Right lobe of liver (tissue), 6 donors: Measurements from ENCODE around the gene ZNF511. TPM values are rescaled to one million over a fixed set of nuclear protein-coding genes. Genes with fewer than 3 reads are reported as not detected.

ENCODE experiments used
- ATAC-seq, 4 donors: fragments of 200-7000 bp; cut with Tn5 transposase; one replicate each; pipeline ENCODE4 v1.9.1; 2020; ENCODE audit warnings: mild to moderate bottlenecking in 4 of 4, moderate library complexity in 4 of 4
- DNase-seq, 3 donors: peaks; one replicate each; pipeline ENCODE4 v3.0.0-alpha.2; 2020
- H3K27ac ChIP-seq, 3 donors: fragments of 200-600 bp; one replicate each; pipeline ENCODE4 v1.8.0; 2022
- H3K27me3 ChIP-seq, 2 donors: fragments of 200-600 bp; one replicate each; pipeline ENCODE4 v1.8.0; 2022
- H3K36me3 ChIP-seq, 4 donors: fragments of 200-600 bp; sonication (generic) in 1 of 4; one replicate each; pipeline versions ENCODE4 v1.5.1 to v1.8.0; 2017 to 2022; ENCODE audit warnings: control low read depth in 1 of 4
- H3K4me1 ChIP-seq, 4 donors: fragments of 200-600 bp; sonication (generic) in 1 of 4; one replicate each; pipeline versions ENCODE4 v1.5.1 to v1.8.0; 2017 to 2022; ENCODE audit warnings: control low read depth in 1 of 4
- H3K4me3 ChIP-seq, 3 donors: fragments of 200-600 bp; one replicate each; pipeline ENCODE4 v1.8.0; 2022
- H3K9me3 ChIP-seq, 4 donors: fragments of 200-600 bp; sonication (generic) in 1 of 4; one replicate each; pipeline versions ENCODE4 v1.5.1 to v1.8.0; 2017 to 2022; ENCODE audit warnings: control low read depth in 1 of 4
- POLR2A ChIP-seq: fragments of 450-650 bp; IDR thresholded peaks from one replicate; pipeline ENCODE4 v1.6.1; 2017; ENCODE audit warnings: antibody characterized with exemption, mild to moderate bottlenecking
- WGBS: methylation state at CpG from one replicate; pipeline ENCODE4 v1.1.6; 2018; ENCODE audit warnings: low coverage, low lambda C conversion rate; ENCODE audit not compliant: insufficient coverage; ENCODE audit errors: missing lambda C conversion rate; 5-methylcytosine and 5-hydroxymethylcytosine counted together
- intact Hi-C, 2 donors: fragments of 100-400 bp; cut with DNase I; formaldehyde crosslinking; loops; one replicate each; pipeline versions ENCODE4 v1.11.2 to v1.14.1; 2022
- total RNA-seq, 6 experiments: library from RNA; depleted of rRNA in 2 of 6; stranded (reverse); fragments of >200 nt in 2 of 6; fragmentation: NEBNext Ultra II Directional in 3 of 6; extraction: Animal tissue kit (Norgen Biotek cat#: 25700) in 3 of 6; gene quantifications; one replicate each; pipeline versions ENCODE4 v1.1.0 to v1.2.4, GENCODE V29; 2016 to 2023
- TF ChIP-seq, protein P1 (sequence below), 4 donors: fragments of 200-600 bp in 3 of 4; fragments of 450-650 bp in 1 of 4; IDR thresholded peaks; one replicate each; pipeline versions ENCODE4 v1.5.1 to v1.8.0; 2016 to 2022; ENCODE audit warnings: antibody characterized with exemption in 4 of 4, mild to moderate bottlenecking in 2 of 4
- donor health status: DM: no; HTN: yes; CAD: no.
- donor health status: DM: no; HTN: no; CAD: no.
- donor health status: DM: no; HTN: no; CAD: no.
- donor health status: DM: no; HTN: yes; CAD: no.
- donor health status: DM: no; HTN: yes; CAD: no.

The ZNF511 gene
- total RNA-seq, 6 experiments from 2014 or later = 17.4 to 30.2 (median 25.9) TPM

DNA sequence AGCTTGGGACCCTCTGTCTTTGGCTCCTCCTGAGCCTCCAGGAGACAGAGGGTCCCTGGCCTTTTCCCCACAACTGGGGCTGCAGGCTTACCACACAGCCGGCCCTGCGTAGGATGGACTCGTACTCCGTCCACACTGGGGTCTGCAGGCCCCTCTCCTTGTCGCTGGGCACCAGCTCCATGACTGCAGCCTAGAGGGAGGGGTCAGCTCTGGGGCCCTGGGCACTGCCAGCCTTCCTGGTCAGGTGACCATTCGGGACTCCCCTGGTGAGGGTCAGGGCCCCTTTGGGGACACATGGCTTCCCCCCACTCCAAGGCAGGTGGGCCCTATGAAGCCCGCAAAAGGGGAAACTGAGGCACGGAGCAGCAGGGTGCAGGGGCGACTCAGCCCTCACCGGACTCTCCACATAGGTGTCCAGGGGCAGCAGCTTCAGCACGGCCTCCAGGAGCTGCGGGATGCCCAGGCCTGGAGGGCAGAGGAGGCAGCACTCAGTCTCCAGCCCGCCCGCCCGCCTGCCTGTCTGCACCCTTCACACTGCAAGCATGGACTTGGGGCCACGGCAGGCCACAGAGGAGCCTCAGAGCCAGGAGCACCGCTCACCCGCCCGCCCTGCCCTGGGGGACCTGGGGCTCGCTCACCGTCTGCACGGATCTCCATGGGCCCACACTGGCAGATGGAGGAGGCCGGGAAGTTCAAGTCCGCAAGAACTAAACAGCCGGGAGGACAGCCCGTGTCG is 48.0 kb downstream of the ZNF511 start:
- Histone ChIP-seq H3K4me3 (peak overlapping the region; percentile 72 to 94 (median 79)), H3K27ac (peak overlapping the region; percentile 57 to 82 (median 68)), H3K4me1 (peaks cover 0 to 81% (median 37%) of the 10 kb centered on the region in 4 donors), H3K36me3 (peaks cover 0 to 4% (median 0%) of the 10 kb centered on the region in 4 donors), H3K27me3 (no peaks in the 10 kb centered on the region), H3K9me3 (no peaks in the 10 kb centered on the region)
- TF ChIP-seq, protein P1, sequence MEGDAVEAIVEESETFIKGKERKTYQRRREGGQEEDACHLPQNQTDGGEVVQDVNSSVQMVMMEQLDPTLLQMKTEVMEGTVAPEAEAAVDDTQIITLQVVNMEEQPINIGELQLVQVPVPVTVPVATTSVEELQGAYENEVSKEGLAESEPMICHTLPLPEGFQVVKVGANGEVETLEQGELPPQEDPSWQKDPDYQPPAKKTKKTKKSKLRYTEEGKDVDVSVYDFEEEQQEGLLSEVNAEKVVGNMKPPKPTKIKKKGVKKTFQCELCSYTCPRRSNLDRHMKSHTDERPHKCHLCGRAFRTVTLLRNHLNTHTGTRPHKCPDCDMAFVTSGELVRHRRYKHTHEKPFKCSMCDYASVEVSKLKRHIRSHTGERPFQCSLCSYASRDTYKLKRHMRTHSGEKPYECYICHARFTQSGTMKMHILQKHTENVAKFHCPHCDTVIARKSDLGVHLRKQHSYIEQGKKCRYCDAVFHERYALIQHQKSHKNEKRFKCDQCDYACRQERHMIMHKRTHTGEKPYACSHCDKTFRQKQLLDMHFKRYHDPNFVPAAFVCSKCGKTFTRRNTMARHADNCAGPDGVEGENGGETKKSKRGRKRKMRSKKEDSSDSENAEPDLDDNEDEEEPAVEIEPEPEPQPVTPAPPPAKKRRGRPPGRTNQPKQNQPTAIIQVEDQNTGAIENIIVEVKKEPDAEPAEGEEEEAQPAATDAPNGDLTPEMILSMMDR (IDR thresholded peaks at IDR 0.05) = no peak
- TF ChIP-seq POLR2A = no peak
- no peak for DNase-seq
- intact Hi-C loops = no loop called here
- WGBS = 7% methylated on average over 9 of the region's 27 CpGs
- ATAC-seq = no peak

DNA sequence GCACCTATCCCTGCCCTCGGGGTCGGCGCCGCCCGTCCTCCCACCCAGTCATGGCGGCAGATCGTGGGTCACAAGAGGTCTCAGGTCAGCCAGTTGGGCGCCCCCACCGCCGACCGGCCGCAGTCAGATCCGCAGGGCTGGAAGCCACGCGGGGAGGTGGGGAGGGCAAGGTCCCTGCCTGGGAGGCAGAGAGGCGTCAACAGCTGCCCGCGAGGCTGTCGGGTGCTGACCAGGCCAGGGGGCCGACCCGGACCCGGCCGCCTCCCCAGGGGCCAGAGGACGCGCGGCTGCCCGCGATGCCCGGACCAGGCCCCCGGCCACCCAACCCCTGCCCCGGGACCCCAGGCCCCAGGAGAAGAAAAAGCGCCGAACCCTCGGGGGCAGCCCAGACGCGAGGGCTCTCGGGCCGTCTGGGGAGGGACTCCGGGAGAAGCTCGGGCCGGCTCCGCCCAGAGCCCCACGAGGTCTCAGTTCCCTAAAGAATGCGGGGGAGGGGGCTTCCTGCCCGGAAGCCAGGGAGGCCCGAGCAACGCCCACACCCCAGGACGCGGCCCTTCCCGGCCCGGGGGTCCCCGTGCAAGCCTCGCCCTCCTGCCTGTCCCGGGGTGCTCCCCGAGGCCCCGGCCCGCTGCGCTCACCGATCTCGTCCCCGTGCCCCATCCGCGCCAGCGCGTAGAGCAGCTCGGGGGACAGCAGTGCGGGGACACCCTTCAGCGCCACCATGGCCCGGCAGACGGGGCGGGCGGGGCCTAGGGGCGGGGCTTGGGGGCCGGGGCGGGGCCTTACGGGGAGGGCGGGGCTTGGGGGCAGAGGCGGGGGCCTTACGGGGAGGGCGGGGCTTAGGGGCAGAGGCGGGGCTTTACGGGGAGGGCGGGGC is 48.8 kb downstream of the ZNF511 start, which contains the start of gene FUOM:
Gene FUOM, minus strand, starts transcription at position 735 of the 877 bp plus-strand sequence. Its CDS starts 12 bp downstream, at position 723.
- DNase-seq = peak; percentile 79 to 89 (median 83)
- Histone ChIP-seq H3K27ac (peak within 1 kb of the TSS; percentile 65 to 85 (median 71)), H3K36me3 (peaks cover 0 to 8% (median 4%) of the 10 kb centered on the region in 4 donors), H3K9me3 (no peaks in the 10 kb centered on the region), H3K27me3 (no peaks in the 10 kb centered on the region), H3K4me1 (peaks cover 0 to 73% (median 33%) of the 10 kb centered on the region in 4 donors), H3K4me3 (peak within 1 kb of the TSS; percentile 72 to 94 (median 79))
- ATAC-seq = peak; percentile 45 to 66 (median 59)
- intact Hi-C loops = no loop called here
- 5% methylated on average over 7 of the region's 83 CpGs for WGBS
- no peak for TF ChIP-seq POLR2A
- TF ChIP-seq, protein P1 (IDR thresholded peaks at IDR 0.05) = peak in 1 of 4 donors; percentile 21

DNA sequence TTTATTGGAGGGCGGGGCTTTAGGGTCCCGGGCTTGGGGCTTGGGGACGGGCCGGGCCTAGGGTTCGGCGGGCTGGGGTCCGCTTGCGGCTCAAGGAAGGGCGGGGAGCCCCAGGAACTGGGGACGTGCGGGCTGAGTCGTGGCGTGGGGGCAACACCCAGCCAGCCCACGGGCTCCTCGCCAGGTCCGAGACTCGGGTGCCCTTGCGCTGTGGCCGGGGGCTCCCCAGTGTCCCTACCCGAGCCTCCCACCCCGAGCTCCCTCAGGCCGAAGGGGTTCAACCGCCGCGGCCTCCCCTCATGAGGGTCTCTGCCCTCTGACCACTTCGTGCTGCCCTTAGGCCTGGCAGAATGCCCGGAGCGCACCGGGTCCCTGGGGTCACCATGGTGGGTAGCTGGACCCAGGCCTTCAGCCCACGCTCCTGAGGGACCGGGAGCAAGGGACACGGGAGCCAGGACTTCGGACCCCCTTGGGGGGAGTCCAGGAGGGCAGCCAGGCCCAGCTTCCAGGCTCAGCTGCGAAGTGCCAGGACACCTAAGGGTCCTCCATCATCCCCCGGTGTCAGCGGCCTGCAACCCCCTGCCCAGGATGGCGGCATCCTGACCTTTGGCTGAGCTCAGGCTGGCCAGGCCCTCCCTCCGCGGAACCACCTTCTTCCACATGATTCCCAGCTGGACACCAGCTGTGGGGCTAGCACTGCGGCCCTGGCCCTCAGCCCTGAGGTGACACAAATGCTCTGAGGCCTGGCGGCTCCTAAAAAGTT is 49.6 kb downstream of the ZNF511 start:
- no peaks in the 10 kb centered on the region for H3K9me3 ChIP-seq
- peak; percentile 77 to 90 (median 86) for DNase-seq
- WGBS = 15% methylated on average over 7 of the region's 41 CpGs
- intact Hi-C loops = no loop called here
- H3K4me3 ChIP-seq = peak overlapping the region in 2 of 3 donors; percentile 72 to 94
- H3K27ac ChIP-seq = peak overlapping the region; percentile 65 to 85 (median 71)
- H3K36me3 ChIP-seq = peaks cover 0 to 14% (median 7%) of the 10 kb centered on the region in 4 donors
- ATAC-seq = peak; percentile 51 to 54 (median 53)
- H3K27me3 ChIP-seq = no peaks in the 10 kb centered on the region
- TF ChIP-seq, protein P1 (IDR thresholded peaks at IDR 0.05) = no peak
- TF ChIP-seq POLR2A = no peak
- peaks cover 0 to 65% (median 29%) of the 10 kb centered on the region in 4 donors for H3K4me1 ChIP-seq

DNA sequence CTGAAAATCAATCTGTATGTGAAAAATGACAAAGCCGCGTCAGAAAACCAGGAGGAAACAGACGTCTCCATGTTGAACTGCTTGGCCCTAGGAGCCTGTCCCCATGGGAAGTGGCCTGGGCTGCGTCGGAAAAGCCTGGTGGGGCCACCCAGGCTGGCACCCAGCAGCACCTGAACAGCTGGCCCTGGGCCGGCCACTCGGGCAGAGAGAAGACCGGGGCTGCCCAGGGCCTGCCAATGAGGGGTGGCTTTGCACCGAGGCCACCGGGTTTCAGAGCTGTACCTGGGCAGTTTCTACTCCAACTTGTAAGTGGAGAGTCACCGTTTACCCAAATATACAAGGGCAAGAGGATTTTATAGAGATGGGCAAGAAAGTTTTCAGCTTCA is 50.2 kb downstream of the ZNF511 start:
- intact Hi-C loops = no loop called here
- TF ChIP-seq, protein P1 (IDR thresholded peaks at IDR 0.05) = no peak
- TF ChIP-seq POLR2A = no peak
- peak overlapping the region; percentile 65 to 85 (median 71) for H3K27ac ChIP-seq
- 31% methylated on average over 7 of the region's 11 CpGs for WGBS
- peak; percentile 3 to 29 (median 13) for ATAC-seq
- H3K36me3 ChIP-seq = peaks cover 0 to 20% (median 10%) of the 10 kb centered on the region in 4 donors
- H3K27me3 ChIP-seq = no peaks in the 10 kb centered on the region
- H3K9me3 ChIP-seq = no peaks in the 10 kb centered on the region
- peak overlapping the region in 2 of 3 donors; percentile 72 to 94 for H3K4me3 ChIP-seq
- H3K4me1 ChIP-seq = peaks cover 0 to 59% (median 26%) of the 10 kb centered on the region in 4 donors
- DNase-seq = peak in 1 of 3 donors; percentile 75
